ENCODE data around the gene AUTS2. TPM values are rescaled to one million over a fixed set of nuclear protein-coding genes. Genes with fewer than 3 reads are reported as not detected.

The AUTS2 gene
- total RNA-seq, 1 experiment from 2014 or later: 42.1 TPM

DNA sequence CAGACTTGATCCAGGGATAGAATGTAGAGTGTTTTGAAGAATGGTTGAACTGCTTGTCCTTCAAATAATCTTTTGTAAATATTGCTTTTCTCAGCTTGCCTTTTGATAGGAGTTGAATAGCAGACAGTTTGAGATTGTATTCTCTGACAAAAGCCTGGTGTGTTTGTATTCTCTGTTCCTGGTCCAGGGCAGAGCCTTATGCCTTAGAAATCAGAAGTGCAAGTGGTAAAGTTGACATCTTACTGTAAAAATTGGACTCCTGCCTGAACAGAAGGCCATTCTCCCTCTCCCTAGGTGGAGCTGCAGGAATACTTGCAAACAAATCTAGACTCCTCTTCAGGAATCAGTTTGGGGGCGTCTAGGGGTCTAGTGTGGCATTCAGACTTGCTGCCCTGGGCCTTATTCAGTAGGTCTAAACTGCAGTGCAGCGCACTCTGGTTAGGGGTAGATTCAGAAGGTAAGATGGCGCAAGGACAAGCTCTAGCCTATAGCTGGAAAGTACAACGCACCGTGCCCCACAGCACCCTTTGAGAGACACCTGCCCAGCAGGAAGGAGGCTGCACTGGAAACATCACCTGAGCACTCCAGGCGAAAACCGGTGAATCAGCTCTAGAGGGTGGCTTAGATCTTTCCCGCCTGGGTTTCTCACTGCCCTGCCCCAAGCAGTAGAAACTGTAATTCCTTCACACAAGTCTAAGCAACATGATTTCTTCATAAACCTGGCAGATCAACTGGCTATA, 925.1 kb downstream of the AUTS2 start:
- DNase-seq (ENCODE audit: low spot score): no peak
- intact Hi-C loops (cut with micrococcal nuclease; ENCODE audit: unreplicated experiment): no loop called here
- ChIA-PET CTCF (no interaction called here), POLR2A (ENCODE audit: low non-redundant PET) (interaction anchor here (0.6 kb wide), 1 partner anchor 69 kb away, joined by 3 read pairs; no protein-coding TSS in a partner anchor)
- no peaks in the 10 kb centered on the region for H3K27me3 ChIP-seq (replicated peaks; ENCODE audit: insufficient read depth, low read depth, low read length, poor library complexity)
- H3K4me3 ChIP-seq (ENCODE audit: low read depth, low read length, poor library complexity, severe bottlenecking): no peak overlapping the region
- H3K4me1 ChIP-seq (ENCODE audit: insufficient read depth, low read length, poor library complexity, severe bottlenecking): no peaks in the 10 kb centered on the region
- no peaks in the 10 kb centered on the region for H3K9me3 ChIP-seq (ENCODE audit: low read depth, low read length, poor library complexity, severe bottlenecking)
- H3K27ac ChIP-seq (ENCODE audit: low read depth, low read length, poor library complexity, severe bottlenecking): no peak overlapping the region
- BruUV-seq (replicated peaks): no TSS peak
- no peaks in the 10 kb centered on the region for H3K36me3 ChIP-seq (ENCODE audit: insufficient read depth, low read length, poor library complexity, severe bottlenecking)
- TF ChIP-seq, protein P1, sequence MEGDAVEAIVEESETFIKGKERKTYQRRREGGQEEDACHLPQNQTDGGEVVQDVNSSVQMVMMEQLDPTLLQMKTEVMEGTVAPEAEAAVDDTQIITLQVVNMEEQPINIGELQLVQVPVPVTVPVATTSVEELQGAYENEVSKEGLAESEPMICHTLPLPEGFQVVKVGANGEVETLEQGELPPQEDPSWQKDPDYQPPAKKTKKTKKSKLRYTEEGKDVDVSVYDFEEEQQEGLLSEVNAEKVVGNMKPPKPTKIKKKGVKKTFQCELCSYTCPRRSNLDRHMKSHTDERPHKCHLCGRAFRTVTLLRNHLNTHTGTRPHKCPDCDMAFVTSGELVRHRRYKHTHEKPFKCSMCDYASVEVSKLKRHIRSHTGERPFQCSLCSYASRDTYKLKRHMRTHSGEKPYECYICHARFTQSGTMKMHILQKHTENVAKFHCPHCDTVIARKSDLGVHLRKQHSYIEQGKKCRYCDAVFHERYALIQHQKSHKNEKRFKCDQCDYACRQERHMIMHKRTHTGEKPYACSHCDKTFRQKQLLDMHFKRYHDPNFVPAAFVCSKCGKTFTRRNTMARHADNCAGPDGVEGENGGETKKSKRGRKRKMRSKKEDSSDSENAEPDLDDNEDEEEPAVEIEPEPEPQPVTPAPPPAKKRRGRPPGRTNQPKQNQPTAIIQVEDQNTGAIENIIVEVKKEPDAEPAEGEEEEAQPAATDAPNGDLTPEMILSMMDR (conservative IDR thresholded peaks at IDR 0.05; ENCODE audit: low read depth, low read length): no peak
- TF ChIP-seq EZH2 (IDR thresholded peaks at IDR 0.05; ENCODE audit: borderline replicate concordance, low read depth, low read length, poor library complexity, severe bottlenecking): no peak

DNA sequence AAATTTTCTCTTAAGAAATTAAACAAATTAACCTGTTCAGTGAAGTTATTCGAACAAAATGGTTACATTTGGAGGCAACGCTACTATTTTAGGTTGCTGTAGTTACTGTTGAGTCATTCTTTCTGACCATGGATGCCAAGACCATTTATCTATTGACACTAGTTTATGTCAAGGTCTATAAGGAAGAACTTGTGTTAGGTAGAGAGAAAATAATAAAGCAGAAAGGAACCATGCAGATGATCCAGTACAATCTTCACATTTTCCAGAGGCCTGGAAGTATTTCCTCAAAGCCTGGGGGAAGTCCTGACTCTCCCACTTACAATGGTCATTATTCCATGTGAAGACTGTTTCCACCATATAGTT, 925.7 kb downstream of the AUTS2 start:
- H3K4me3 ChIP-seq (ENCODE audit: low read depth, low read length, poor library complexity, severe bottlenecking): no peak overlapping the region
- intact Hi-C loops (cut with micrococcal nuclease; ENCODE audit: unreplicated experiment): no loop called here
- no peaks in the 10 kb centered on the region for H3K9me3 ChIP-seq (ENCODE audit: low read depth, low read length, poor library complexity, severe bottlenecking)
- H3K27ac ChIP-seq (ENCODE audit: low read depth, low read length, poor library complexity, severe bottlenecking): no peak overlapping the region
- TF ChIP-seq, protein P1 (conservative IDR thresholded peaks at IDR 0.05; ENCODE audit: low read depth, low read length): no peak
- TF ChIP-seq EZH2 (IDR thresholded peaks at IDR 0.05; ENCODE audit: borderline replicate concordance, low read depth, low read length, poor library complexity, severe bottlenecking): no peak
- ChIA-PET CTCF (no interaction called here), POLR2A (ENCODE audit: low non-redundant PET) (no interaction called here)
- H3K4me1 ChIP-seq (ENCODE audit: insufficient read depth, low read length, poor library complexity, severe bottlenecking): no peaks in the 10 kb centered on the region
- no TSS peak for BruUV-seq (replicated peaks)
- H3K36me3 ChIP-seq (ENCODE audit: insufficient read depth, low read length, poor library complexity, severe bottlenecking): no peaks in the 10 kb centered on the region
- no peak for DNase-seq (ENCODE audit: low spot score)
- H3K27me3 ChIP-seq (replicated peaks; ENCODE audit: insufficient read depth, low read depth, low read length, poor library complexity): no peaks in the 10 kb centered on the region

DNA sequence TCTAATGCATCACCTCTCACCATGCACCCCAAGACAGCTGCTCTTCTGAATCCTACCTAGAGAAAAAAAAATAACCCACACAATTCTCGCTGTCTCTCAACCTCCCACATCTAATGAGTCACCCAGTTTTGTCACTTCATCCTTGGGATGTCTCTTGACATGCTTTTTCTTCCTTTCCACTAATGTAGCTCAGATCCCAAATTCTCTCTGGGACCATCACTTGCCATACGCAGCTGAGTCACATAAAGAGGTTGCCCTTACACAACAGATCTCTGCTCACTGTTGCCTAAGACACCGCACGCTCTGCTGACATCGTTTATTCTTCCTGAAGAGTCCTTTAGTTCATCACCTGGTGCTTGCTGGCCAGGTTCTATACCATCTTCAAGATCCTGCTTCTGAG, 927.7 kb downstream of the AUTS2 start:
- DNase-seq (ENCODE audit: low spot score): no peak
- BruUV-seq (replicated peaks): no TSS peak
- H3K9me3 ChIP-seq (ENCODE audit: low read depth, low read length, poor library complexity, severe bottlenecking): no peaks in the 10 kb centered on the region
- CTCF ChIA-PET: no interaction called here
- POLR2A ChIA-PET (ENCODE audit: low non-redundant PET): no interaction called here
- H3K27ac ChIP-seq (ENCODE audit: low read depth, low read length, poor library complexity, severe bottlenecking): no peak overlapping the region
- no peaks in the 10 kb centered on the region for H3K27me3 ChIP-seq (replicated peaks; ENCODE audit: insufficient read depth, low read depth, low read length, poor library complexity)
- H3K4me1 ChIP-seq (ENCODE audit: insufficient read depth, low read length, poor library complexity, severe bottlenecking): no peaks in the 10 kb centered on the region
- TF ChIP-seq, protein P1 (conservative IDR thresholded peaks at IDR 0.05; ENCODE audit: low read depth, low read length): no peak
- no peak for TF ChIP-seq EZH2 (IDR thresholded peaks at IDR 0.05; ENCODE audit: borderline replicate concordance, low read depth, low read length, poor library complexity, severe bottlenecking)
- no peak overlapping the region for H3K4me3 ChIP-seq (ENCODE audit: low read depth, low read length, poor library complexity, severe bottlenecking)
- H3K36me3 ChIP-seq (ENCODE audit: insufficient read depth, low read length, poor library complexity, severe bottlenecking): no peaks in the 10 kb centered on the region
- intact Hi-C loops (cut with micrococcal nuclease; ENCODE audit: unreplicated experiment): no loop called here

Measured in A673 (cell line).